Measurements from ENCODE around the gene TPM2. TPM values are rescaled to one million over a fixed set of nuclear protein-coding genes. Genes with fewer than 3 reads are reported as not detected.

Gene TPM2
- total RNA-seq, result 911 and 946 TPM in 2 replicates

- no peak within 1 kb of the TSS for H2AFZ ChIP-seq (ENCODE audit: low read length)
- H3K9me3 ChIP-seq (ENCODE audit: low read depth, low read length), result no peaks in the 10 kb centered on the region
- peak within 1 kb of the TSS; percentile 93 for H3K4me3 ChIP-seq (ENCODE audit: insufficient read depth, low read length)
- peaks cover 39% of the 10 kb centered on the region for H3K36me3 ChIP-seq (ENCODE audit: insufficient read depth, low read length)
- no peaks in the 10 kb centered on the region for H3K27me3 ChIP-seq (ENCODE audit: insufficient read depth, low read length)
- peaks cover 50% of the 10 kb centered on the region for H4K20me1 ChIP-seq (ENCODE audit: insufficient read depth, low read length)
- peak within 1 kb of the TSS; percentile 87 for H3K27ac ChIP-seq (ENCODE audit: low read depth, low read length)
- peak; percentile 96 for DNase-seq (ENCODE audit: insufficient read length, low spot score, missing footprints)
- TF ChIP-seq CTCF (IDR thresholded peaks at IDR 0.05; ENCODE audit: extremely low read depth, low read depth, low read length), result no peak
- peaks cover 40% of the 10 kb centered on the region for H3K4me1 ChIP-seq (ENCODE audit: insufficient read depth, low read length)
- peaks cover 49% of the 10 kb centered on the region for H3K79me2 ChIP-seq (ENCODE audit: insufficient read depth, low read length)
- H3K4me2 ChIP-seq (ENCODE audit: insufficient read depth, low read length), result peak within 1 kb of the TSS; percentile 100
These were observed at the start of gene TPM2 for GRCh38 chr9:35689542-35690293. TSS of gene TPM2 (minus strand) at chr9:35689925. CDS start at chr9:35689817, 108 bp downstream.

GRCh38 chr9:35738924-35739323 is 49.2 kb upstream of the TPM2 start:
- peaks cover 89% of the 10 kb centered on the region for H3K36me3 ChIP-seq (ENCODE audit: insufficient read depth, low read length)
- H3K4me2 ChIP-seq (ENCODE audit: insufficient read depth, low read length), result no peak overlapping the region
- peaks cover 34% of the 10 kb centered on the region for H3K79me2 ChIP-seq (ENCODE audit: insufficient read depth, low read length)
- H3K4me1 ChIP-seq (ENCODE audit: insufficient read depth, low read length), result peaks cover 7% of the 10 kb centered on the region
- no peaks in the 10 kb centered on the region for H3K9me3 ChIP-seq (ENCODE audit: low read depth, low read length)
- DNase-seq (ENCODE audit: insufficient read length, low spot score, missing footprints), result no peak
- no peak for TF ChIP-seq CTCF (IDR thresholded peaks at IDR 0.05; ENCODE audit: extremely low read depth, low read depth, low read length)
- no peak overlapping the region for H3K27ac ChIP-seq (ENCODE audit: low read depth, low read length)
- peaks cover 20% of the 10 kb centered on the region for H4K20me1 ChIP-seq (ENCODE audit: insufficient read depth, low read length)
- no peak overlapping the region for H2AFZ ChIP-seq (ENCODE audit: low read length)
- no peak overlapping the region for H3K4me3 ChIP-seq (ENCODE audit: insufficient read depth, low read length)
- no peaks in the 10 kb centered on the region for H3K27me3 ChIP-seq (ENCODE audit: insufficient read depth, low read length)

GRCh38 chr9:35738186-35738585 is 48.5 kb upstream of the TPM2 start:
- no peak overlapping the region for H3K4me2 ChIP-seq (ENCODE audit: insufficient read depth, low read length)
- TF ChIP-seq CTCF (IDR thresholded peaks at IDR 0.05; ENCODE audit: extremely low read depth, low read depth, low read length), result no peak
- no peak for DNase-seq (ENCODE audit: insufficient read length, low spot score, missing footprints)
- peaks cover 25% of the 10 kb centered on the region for H4K20me1 ChIP-seq (ENCODE audit: insufficient read depth, low read length)
- peaks cover 81% of the 10 kb centered on the region for H3K36me3 ChIP-seq (ENCODE audit: insufficient read depth, low read length)
- H2AFZ ChIP-seq (ENCODE audit: low read length), result no peak overlapping the region
- no peak overlapping the region for H3K27ac ChIP-seq (ENCODE audit: low read depth, low read length)
- no peaks in the 10 kb centered on the region for H3K9me3 ChIP-seq (ENCODE audit: low read depth, low read length)
- H3K79me2 ChIP-seq (ENCODE audit: insufficient read depth, low read length), result peaks cover 34% of the 10 kb centered on the region
- H3K27me3 ChIP-seq (ENCODE audit: insufficient read depth, low read length), result no peaks in the 10 kb centered on the region
- no peak overlapping the region for H3K4me3 ChIP-seq (ENCODE audit: insufficient read depth, low read length)
- H3K4me1 ChIP-seq (ENCODE audit: insufficient read depth, low read length), result peaks cover 15% of the 10 kb centered on the region

GRCh38 chr9:35737143-35737542 is 47.4 kb upstream of the TPM2 start:
- no peak for TF ChIP-seq CTCF (IDR thresholded peaks at IDR 0.05; ENCODE audit: extremely low read depth, low read depth, low read length)
- Histone ChIP-seq H3K4me2 (ENCODE audit: insufficient read depth, low read length) (no peak overlapping the region), H3K4me1 (ENCODE audit: insufficient read depth, low read length) (peaks cover 18% of the 10 kb centered on the region), H3K79me2 (ENCODE audit: insufficient read depth, low read length) (peaks cover 34% of the 10 kb centered on the region), H2AFZ (ENCODE audit: low read length) (no peak overlapping the region), H3K27ac (ENCODE audit: low read depth, low read length) (no peak overlapping the region), H3K36me3 (ENCODE audit: insufficient read depth, low read length) (peaks cover 72% of the 10 kb centered on the region), H3K9me3 (ENCODE audit: low read depth, low read length) (no peaks in the 10 kb centered on the region), H4K20me1 (ENCODE audit: insufficient read depth, low read length) (peaks cover 25% of the 10 kb centered on the region), H3K4me3 (ENCODE audit: insufficient read depth, low read length) (no peak overlapping the region), H3K27me3 (ENCODE audit: insufficient read depth, low read length) (no peaks in the 10 kb centered on the region)
- no peak for DNase-seq (ENCODE audit: insufficient read length, low spot score, missing footprints)
